Tibial nerve (tissue), 4 donors: ENCODE results near the gene RAET1L.
"Not testable (repeated sequence)": the region's sequence is repeated elsewhere in the genome, so short reads cannot be mapped to it uniquely, and the experiment has no call there.

ENCODE experiments used
- EP300 ChIP-seq, 2 donors: sonication (generic); formaldehyde crosslinking; IDR thresholded peaks; one replicate each; pipeline ENCODE4 v1.6.1; 2017; ENCODE audit warnings: antibody characterized with exemption in 2 of 2, mild to moderate bottlenecking in 1 of 2
- POLR2A ChIP-seq, 2 donors: fragments of 450-650 bp; IDR thresholded peaks; one replicate each; pipeline ENCODE4 v1.6.1; 2017; ENCODE audit warnings: antibody characterized with exemption in 2 of 2, mild to moderate bottlenecking in 2 of 2, moderate library complexity in 2 of 2
- TF ChIP-seq, protein P1 (sequence below), 5 experiments: fragments of 200-600 bp in 3 of 5; fragments of 450-650 bp in 2 of 5; sonication (generic) in 3 of 5; IDR thresholded peaks; one replicate each; pipeline ENCODE4 v1.5.1; 2016 to 2019; ENCODE audit warnings: antibody characterized with exemption in 5 of 5, mild to moderate bottlenecking in 3 of 5, moderate library complexity in 2 of 5

DNA sequence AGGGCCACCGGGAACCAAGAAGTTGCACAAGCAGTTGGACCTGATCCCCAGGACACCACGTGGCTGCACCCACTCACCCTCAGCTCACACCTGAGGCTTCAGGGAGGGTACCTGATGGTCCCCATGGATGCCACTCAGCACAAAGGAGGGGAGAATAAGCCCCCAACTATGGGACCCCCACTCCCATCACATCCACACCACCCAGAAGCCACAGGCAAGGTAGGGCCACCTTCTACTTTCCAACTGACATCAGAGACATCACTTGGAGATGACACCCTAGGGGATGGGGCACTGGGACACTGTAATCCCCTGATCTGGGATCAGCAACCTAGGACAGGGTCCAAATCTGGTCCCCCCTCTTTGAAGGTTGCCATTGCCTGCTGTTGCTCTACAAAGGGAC is 1.3 kb downstream of the RAET1L start:
- not testable (repeated sequence) for TF ChIP-seq POLR2A, EP300 (IDR thresholded peaks at IDR 0.05)
- TF ChIP-seq, protein P1, sequence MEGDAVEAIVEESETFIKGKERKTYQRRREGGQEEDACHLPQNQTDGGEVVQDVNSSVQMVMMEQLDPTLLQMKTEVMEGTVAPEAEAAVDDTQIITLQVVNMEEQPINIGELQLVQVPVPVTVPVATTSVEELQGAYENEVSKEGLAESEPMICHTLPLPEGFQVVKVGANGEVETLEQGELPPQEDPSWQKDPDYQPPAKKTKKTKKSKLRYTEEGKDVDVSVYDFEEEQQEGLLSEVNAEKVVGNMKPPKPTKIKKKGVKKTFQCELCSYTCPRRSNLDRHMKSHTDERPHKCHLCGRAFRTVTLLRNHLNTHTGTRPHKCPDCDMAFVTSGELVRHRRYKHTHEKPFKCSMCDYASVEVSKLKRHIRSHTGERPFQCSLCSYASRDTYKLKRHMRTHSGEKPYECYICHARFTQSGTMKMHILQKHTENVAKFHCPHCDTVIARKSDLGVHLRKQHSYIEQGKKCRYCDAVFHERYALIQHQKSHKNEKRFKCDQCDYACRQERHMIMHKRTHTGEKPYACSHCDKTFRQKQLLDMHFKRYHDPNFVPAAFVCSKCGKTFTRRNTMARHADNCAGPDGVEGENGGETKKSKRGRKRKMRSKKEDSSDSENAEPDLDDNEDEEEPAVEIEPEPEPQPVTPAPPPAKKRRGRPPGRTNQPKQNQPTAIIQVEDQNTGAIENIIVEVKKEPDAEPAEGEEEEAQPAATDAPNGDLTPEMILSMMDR (IDR thresholded peaks at IDR 0.05) = not testable (repeated sequence)
